Pancreas (tissue), 10 donors: Measurements from ENCODE around the gene CELF1. TPM values are rescaled to one million over a fixed set of nuclear protein-coding genes. Genes with fewer than 3 reads are reported as not detected.

Experiments used
- ATAC-seq, 4 donors: fragments of 200-7000 bp; cut with Tn5 transposase; one replicate each; pipeline versions ENCODE4 v1.8.0 to v1.9.1; 2020; ENCODE audit warnings: mild to moderate bottlenecking in 4 of 4, moderate library complexity in 4 of 4
- DNase-seq, 6 donors: peaks; one replicate each; pipeline ENCODE4 v3.0.0-alpha.2; 2020
- FAIRE-seq: peaks from 2 replicates; lab custom pipeline; 2012; peaks lifted over from hg19 to GRCh38; lab: Jason Lieb, UNC
- H3K27ac ChIP-seq, 4 donors: fragments of 200-600 bp; sonication (generic); 1 replicate in 3 of 4; 2 replicates in 1 of 4; pipeline versions ENCODE4 v1.5.0 to v1.8.0; 2020
- H3K27me3 ChIP-seq, 4 donors: fragments of 200-600 bp; one replicate each; pipeline ENCODE4 v1.8.0; 2021
- H3K36me3 ChIP-seq, 3 donors: fragments of 200-600 bp; sonication (generic) in 1 of 3; one replicate each; pipeline versions ENCODE4 v1.5.0 to v1.8.0; 2020 to 2021
- H3K4me1 ChIP-seq, 3 donors: fragments of 200-600 bp; one replicate each; pipeline ENCODE4 v1.8.0; 2021
- H3K4me3 ChIP-seq, 4 donors: fragments of 200-600 bp; sonication (generic) in 2 of 4; one replicate each; pipeline versions ENCODE4 v1.5.0 to v1.8.0; 2020 to 2021
- H3K9me3 ChIP-seq, 4 donors: fragments of 200-600 bp; one replicate each; pipeline ENCODE4 v1.8.0; 2021
- WGBS, 2 donors: extraction: QIAGEN DNeasy Blood & Tissue Kit; methylation state at CpG; one replicate each; pipeline ENCODE4 v1.1.7; 2013; 5-methylcytosine and 5-hydroxymethylcytosine counted together
- intact Hi-C, 3 donors: fragments of 100-400 bp; cut with DNase I; formaldehyde crosslinking; loops; one replicate each; pipeline versions ENCODE4 v1.11.1 to v1.14.2; 2022
- polyA plus RNA-seq, 2 donors: library from polyadenylated mRNA; stranded (reverse); fragments of 200-250 nt; gene quantifications; one replicate each; pipeline ENCODE4 v1.2.3, GENCODE V29; 2013
- total RNA-seq, 6 donors: library from RNA; stranded (reverse); fragmentation: NEBNext Ultra II Directional in 4 of 6; extraction: Animal tissue kit (Norgen Biotek cat#: 25700) in 4 of 6; gene quantifications; one replicate each; pipeline versions ENCODE4 v1.2.1 to v1.2.4, GENCODE V29; 2021 to 2023
- TF ChIP-seq, protein P1 (sequence below), 4 donors: fragments of 200-600 bp; sonication (generic) in 3 of 4; IDR thresholded peaks; one replicate each; pipeline versions ENCODE4 v1.5.0 to v1.8.0; 2021; ENCODE audit warnings: antibody characterized with exemption in 4 of 4
- donor health status: healthy with polysubstance abuse.
- donor health status: DM: no; HTN: no; CAD: no; lungs with moderate emphysema.
- donor health status: DM: no; HTN: no; CAD: no.
- donor health status: control.
- donor health status: control.
- donor health status: Bipolar disorder and iron deficiency.
- donor health status: DM: yes; HTN: yes; CAD: no.
- donor health status: DM: no; HTN: no; CAD: no.
- donor health status: DM: no; HTN: no; CAD: no.
- donor health status: DM: yes; HTN: yes; CAD: no.

The CELF1 gene
- total and polyA plus RNA-seq, 8 donors, result 20.0 to 56.3 (median 35.9) TPM

- TF ChIP-seq, protein P1, sequence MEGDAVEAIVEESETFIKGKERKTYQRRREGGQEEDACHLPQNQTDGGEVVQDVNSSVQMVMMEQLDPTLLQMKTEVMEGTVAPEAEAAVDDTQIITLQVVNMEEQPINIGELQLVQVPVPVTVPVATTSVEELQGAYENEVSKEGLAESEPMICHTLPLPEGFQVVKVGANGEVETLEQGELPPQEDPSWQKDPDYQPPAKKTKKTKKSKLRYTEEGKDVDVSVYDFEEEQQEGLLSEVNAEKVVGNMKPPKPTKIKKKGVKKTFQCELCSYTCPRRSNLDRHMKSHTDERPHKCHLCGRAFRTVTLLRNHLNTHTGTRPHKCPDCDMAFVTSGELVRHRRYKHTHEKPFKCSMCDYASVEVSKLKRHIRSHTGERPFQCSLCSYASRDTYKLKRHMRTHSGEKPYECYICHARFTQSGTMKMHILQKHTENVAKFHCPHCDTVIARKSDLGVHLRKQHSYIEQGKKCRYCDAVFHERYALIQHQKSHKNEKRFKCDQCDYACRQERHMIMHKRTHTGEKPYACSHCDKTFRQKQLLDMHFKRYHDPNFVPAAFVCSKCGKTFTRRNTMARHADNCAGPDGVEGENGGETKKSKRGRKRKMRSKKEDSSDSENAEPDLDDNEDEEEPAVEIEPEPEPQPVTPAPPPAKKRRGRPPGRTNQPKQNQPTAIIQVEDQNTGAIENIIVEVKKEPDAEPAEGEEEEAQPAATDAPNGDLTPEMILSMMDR (IDR thresholded peaks at IDR 0.05), result no peak
- DNase-seq (no peak), FAIRE-seq (no peak), ATAC-seq (no peak)
- peaks cover 7 to 13% (median 8%) of the 10 kb centered on the region in 3 donors for H3K4me1 ChIP-seq
- H3K4me3 ChIP-seq, result no peak overlapping the region
- intact Hi-C loops, result no loop called here
- H3K36me3 ChIP-seq, result no peaks in the 10 kb centered on the region
- H3K9me3 ChIP-seq, result no peaks in the 10 kb centered on the region
- H3K27me3 ChIP-seq, result no peaks in the 10 kb centered on the region
- no peak overlapping the region for H3K27ac ChIP-seq
These were observed 52.8 kb downstream of the CELF1 start for GRCh38 chr11:47500121-47500520.

DNA sequence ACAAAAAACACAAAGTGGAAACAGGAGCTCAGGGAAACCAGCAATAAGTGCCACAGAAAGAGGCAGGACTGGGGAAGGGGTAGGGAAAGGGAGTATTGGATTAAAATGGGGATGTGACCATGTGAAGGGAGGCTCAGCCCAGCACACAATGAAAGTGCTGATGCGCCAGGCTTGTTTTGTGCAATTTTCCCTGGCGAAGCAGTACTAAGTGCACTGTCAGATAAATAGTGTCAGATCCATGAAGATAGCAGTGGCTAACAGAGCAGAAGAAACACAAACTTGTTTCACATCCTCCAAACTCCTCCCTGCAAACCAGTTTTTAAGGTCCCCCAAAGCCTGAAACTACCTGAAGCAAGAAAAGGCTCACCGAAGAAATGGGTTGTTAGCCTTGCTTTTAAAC is 53.3 kb downstream of the CELF1 start:
- Histone ChIP-seq H3K27ac (no peak overlapping the region), H3K27me3 (no peaks in the 10 kb centered on the region), H3K4me3 (no peak overlapping the region), H3K36me3 (no peaks in the 10 kb centered on the region), H3K9me3 (no peaks in the 10 kb centered on the region), H3K4me1 (peaks cover 7 to 13% (median 8%) of the 10 kb centered on the region in 3 donors)
- no peak for DNase-seq
- peak in 3 of 4 donors; percentile 58 to 78 (median 68) for ATAC-seq
- WGBS, 2 donors, result 85 to 89% methylated on average over 3 of the region's 3 CpGs
- TF ChIP-seq, protein P1 (IDR thresholded peaks at IDR 0.05), result no peak
- FAIRE-seq, result no peak
- intact Hi-C loops, result no loop called here

- intact Hi-C loops, result no loop called here
- Histone ChIP-seq H3K27me3 (no peaks in the 10 kb centered on the region), H3K36me3 (no peaks in the 10 kb centered on the region), H3K9me3 (no peaks in the 10 kb centered on the region), H3K27ac (no peak overlapping the region), H3K4me3 (no peak overlapping the region), H3K4me1 (peaks cover 7 to 13% (median 8%) of the 10 kb centered on the region in 3 donors)
- peak in 1 of 4 donors; percentile 16 for ATAC-seq
- TF ChIP-seq, protein P1 (IDR thresholded peaks at IDR 0.05), result no peak
- FAIRE-seq, result no peak
- 56 to 70% methylated on average over 2 of the region's 2 CpGs for WGBS, 2 donors
- DNase-seq, result no peak
These were observed 53.8 kb downstream of the CELF1 start for GRCh38 chr11:47499161-47499560.

DNA sequence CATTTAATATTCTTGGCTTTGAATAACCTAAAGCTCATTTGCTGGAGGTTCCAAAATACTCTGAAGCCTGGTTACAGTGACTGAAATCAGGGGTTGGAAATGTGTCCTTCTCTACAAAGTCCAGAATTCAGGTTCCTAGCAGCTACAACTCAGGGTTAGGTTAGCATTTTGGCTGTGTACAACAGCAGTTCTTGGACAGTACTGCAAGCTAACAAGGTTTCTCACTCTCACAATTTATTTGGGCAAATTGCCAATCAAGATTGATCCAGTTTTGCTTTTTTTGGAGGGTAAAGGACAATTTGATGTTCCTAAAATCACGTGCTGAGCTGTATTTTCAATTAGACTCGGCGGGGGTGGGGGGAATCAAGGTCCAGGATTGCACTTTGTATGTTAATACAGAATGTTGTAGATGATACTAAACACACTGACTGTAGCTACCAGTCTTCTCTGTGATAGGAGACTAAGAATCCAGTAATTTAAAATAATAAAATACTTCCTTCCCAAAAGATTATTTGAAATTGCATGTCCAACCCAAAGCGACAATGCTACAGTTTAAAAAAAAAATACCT is 54.3 kb downstream of the CELF1 start:
- WGBS, 2 donors, result 37 to 44% methylated on average over 4 of the region's 4 CpGs
- no peak overlapping the region for H3K27ac ChIP-seq
- ATAC-seq (peak in 3 of 4 donors; percentile 11 to 63 (median 30)), FAIRE-seq (no peak), DNase-seq (no peak)
- no peaks in the 10 kb centered on the region for H3K9me3 ChIP-seq
- H3K27me3 ChIP-seq, result no peaks in the 10 kb centered on the region
- TF ChIP-seq, protein P1 (IDR thresholded peaks at IDR 0.05), result no peak
- no peaks in the 10 kb centered on the region for H3K36me3 ChIP-seq
- H3K4me3 ChIP-seq, result no peak overlapping the region
- peaks cover 7 to 13% (median 8%) of the 10 kb centered on the region in 3 donors for H3K4me1 ChIP-seq
- intact Hi-C loops, result no loop called here

DNA sequence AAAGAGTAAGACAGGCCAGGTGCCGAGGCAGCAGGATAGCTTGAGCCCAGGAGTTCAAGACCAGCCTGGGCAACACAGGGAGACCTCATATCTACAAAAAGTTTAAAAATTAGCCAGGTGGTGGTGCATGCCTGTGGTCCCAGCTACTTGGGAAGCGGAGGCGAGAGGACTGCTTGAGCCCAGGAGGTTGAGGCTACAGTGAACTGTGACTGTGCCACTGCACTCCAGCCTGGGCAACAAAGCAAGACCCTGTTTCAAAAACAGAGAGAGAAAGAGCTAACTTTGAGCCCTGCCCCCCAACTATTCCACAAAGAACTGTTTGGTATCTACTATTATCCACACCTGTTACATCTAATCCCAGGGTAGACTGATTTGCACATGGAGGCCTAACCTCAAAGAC is 54.8 kb downstream of the CELF1 start:
- 91 to 92% methylated on average over 3 of the region's 3 CpGs for WGBS, 2 donors
- H3K27me3 ChIP-seq, result no peaks in the 10 kb centered on the region
- TF ChIP-seq, protein P1 (IDR thresholded peaks at IDR 0.05), result no peak
- DNase-seq (no peak), FAIRE-seq (no peak), ATAC-seq (no peak)
- no peak overlapping the region for H3K27ac ChIP-seq
- no peak overlapping the region for H3K4me3 ChIP-seq
- no peaks in the 10 kb centered on the region for H3K9me3 ChIP-seq
- H3K4me1 ChIP-seq, result peaks cover 7 to 13% (median 8%) of the 10 kb centered on the region in 3 donors
- intact Hi-C loops, result no loop called here
- H3K36me3 ChIP-seq, result no peaks in the 10 kb centered on the region
